ENCODE results near the gene PRKCD. TPM values are rescaled to one million over a fixed set of nuclear protein-coding genes. Genes with fewer than 3 reads are reported as not detected.

PRKCD gene
- polyA plus RNA-seq, 4 donors, result 9.2 to 25.8 (median 20.1) TPM

DNA sequence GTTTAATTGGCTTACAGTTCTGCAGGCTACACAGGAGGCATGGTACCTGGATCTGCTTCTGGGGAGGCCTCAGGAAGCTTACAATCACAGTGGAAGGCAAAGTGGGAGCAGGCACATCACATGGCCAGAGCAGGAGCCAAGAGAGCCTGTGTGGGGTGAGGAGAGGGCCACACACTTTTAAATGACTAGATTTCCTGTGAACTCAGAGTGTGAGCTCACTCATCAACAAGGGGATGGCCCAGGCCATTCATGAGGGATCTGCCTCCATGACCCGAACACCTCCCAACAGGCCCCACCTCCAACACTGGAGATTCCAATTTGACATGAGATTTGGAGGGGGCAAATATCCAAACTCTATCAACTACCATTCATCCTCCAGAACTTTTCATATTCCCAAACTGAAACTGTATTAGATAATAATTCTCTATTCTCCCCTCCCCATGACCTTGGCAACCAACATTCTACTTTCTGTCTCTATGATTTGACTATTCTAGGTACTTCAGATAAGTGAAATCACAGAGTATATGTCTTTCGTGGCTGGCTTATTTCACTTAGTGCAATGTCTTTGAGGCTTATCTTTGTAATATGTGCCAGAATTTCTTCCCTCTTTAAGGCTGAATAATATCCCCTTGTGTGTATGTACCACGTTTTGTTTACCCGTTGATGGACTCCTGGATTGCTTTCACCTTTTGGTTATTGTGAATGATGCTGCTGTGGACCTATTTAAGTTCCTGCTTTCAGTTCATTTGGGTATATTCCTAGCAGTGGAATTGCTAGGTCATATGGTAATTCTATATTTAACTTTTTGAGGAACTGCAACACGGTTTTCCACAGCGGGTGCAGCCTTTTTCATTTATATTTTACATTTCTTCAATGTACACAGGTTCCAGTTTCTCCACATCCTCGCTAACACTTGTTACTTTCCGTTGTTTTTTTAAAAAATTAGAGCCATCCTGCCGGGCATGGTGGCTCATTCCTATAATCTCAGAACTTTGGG is 51.0 kb downstream of the PRKCD start:
- DNase-seq (ENCODE audit: low read depth in 4 of 4, low spot score in 3 of 4), result no peak

GRCh38 chr3:53213276-53213675 is 52.3 kb downstream of the PRKCD start:
- no peak for DNase-seq (ENCODE audit: low read depth in 4 of 4, low spot score in 3 of 4)

GRCh38 chr3:53215816-53216215 is 54.8 kb downstream of the PRKCD start:
- DNase-seq (ENCODE audit: low read depth in 4 of 4, low spot score in 3 of 4), result no peak

- no peak for DNase-seq (ENCODE audit: low read depth in 4 of 4, low spot score in 3 of 4)
Measured at GRCh38 chr3:53216723-53217122, 55.7 kb downstream of the PRKCD start.

DNA sequence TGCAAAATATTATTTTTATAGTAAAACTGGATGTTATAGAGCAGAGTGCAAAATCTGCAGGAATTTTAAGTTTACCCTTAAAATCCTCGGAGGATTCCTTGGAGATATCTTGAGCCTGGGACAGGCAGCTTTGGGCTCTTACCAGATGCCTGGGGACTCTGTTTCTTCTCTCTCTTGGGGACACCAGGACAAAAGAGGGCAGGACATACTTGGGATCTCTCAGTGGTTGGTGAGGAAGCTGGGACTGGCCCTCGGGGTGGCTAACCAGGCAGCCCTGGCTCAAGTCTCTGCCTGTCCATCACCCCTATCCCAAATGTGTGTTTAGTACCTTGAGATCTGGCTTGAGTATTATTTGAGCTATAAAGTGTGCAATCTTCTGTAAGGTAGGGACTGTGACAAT is 56.2 kb downstream of the PRKCD start:
- no peak for DNase-seq (ENCODE audit: low read depth in 4 of 4, low spot score in 3 of 4)

DNA sequence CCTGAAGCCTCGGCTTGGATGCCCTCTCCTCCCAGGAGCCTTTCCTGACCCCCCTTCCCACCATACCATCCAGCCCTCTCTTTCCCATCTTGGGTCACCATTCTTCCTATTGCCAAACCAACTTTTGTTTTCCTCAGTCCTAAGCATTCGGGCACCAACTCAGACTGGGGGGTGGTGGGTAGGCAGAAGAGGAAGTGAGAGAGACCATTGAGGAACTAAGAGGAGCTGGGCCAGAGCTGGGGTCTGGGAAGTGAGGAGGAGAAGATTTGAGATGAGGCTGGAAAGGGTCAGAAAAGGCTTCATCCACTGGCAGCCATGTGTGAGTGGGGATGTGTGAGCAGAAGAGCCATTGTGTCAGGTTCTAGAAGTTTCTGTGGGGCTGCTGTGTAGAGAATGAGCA is 57.1 kb downstream of the PRKCD start:
- no peak for DNase-seq (ENCODE audit: low read depth in 4 of 4, low spot score in 3 of 4)

DNA sequence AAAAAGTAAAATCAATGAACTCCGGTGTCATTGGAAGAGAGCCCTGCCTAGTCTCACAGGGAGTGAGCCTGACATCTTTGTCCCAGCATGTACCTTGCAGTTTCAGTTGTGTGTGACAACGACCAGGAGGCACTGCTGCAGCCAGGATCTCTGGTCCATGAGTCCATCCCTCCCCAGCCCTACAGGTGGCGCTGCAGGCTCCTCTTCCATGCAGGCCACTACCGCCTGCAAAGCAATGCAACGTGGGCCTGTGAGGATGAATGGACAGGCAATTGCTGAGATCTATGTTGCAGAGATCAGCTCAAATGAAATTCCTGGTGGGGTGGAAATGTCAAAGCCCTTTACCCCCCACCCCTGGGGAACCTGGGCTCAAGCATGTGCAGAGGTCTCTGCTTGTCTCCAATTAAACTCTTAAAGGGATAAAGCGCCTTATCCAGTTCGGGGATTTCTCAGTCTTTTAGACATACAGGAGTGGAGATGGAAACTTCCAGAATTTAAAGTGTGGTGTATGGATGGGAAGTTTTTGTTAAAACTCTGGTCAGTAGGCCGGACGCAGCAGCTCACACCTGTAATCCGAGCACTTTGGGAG is 59.0 kb downstream of the PRKCD start:
- peak in 3 of 4 donors; percentile 39 to 52 (median 46) for DNase-seq (ENCODE audit: low read depth in 4 of 4, low spot score in 3 of 4)

- DNase-seq (ENCODE audit: low read depth in 4 of 4, low spot score in 3 of 4), result no peak
Measured at GRCh38 chr3:53221345-53221744, 60.3 kb downstream of the PRKCD start.

DNA sequence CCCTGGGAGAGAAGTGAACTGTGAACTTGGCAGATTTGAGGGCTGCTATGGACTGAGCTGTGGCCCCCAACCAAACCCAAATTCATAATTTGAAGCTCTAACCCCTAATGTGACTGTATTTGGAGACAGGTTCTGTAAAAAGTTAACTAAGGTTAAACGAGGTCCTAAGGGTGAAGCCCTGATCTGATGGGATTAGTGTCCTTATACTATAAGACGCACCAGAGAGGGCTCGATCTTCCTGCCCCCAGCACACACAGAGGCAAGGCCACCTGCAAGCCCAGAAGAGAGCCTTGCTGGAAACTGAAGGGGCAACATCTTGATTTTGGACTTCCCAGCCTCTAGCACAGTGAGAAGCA is 60.8 kb downstream of the PRKCD start:
- no peak for DNase-seq (ENCODE audit: low read depth in 4 of 4, low spot score in 3 of 4)

DNA sequence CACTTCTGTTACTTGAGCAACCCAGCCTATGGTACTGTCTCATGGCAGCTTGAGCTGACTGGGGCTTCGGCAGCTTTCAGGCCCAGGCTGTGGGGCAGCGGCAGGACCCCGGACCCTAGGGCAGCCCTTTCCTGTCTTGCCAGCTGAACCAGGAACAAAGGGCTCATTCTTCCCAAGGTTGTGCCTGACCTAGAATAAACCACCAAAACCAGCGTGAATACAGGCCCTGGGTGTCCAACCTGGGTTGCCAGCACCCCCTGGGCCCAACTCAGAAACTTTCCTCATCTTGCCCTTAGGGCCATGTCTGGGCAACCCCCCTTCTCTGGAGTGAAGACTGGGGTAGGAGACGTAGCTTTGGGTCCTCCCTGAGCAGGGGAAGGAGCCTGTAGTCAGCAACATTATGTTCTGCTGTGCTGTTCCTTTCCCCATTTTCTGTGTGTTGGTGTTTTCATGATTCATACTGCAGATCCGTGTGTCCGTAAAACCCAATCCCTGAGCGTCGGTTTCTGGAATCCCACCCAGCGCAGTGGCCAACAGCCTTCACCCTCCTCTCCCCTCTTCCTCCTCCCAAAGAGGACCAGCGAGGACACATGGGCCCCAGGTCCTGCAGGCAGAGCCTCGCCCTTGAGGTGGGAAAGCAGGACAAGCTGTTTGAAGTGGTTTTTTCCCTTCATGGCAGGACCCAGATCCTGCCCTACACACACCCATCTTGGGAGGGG is 61.3 kb downstream of the PRKCD start:
- no peak for DNase-seq (ENCODE audit: low read depth in 4 of 4, low spot score in 3 of 4)

DNA sequence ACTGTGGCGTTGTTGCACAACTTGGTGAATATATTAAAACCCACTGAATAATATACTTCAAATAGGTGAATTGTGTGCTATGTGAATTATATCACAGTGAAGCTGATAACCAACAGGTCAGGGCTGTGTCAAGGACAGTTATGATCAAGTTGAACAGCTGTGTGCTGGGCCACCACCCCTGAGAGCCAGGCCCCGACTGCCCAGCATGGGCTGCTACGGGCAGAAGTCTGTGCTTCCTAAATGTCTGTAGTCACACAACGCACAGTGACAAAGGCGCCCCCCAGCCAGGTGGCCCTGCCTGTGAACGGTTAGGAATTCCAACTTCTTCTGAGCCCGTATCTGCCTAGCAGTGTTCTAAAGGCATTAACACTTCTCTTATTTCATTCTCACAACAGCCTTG is 62.0 kb downstream of the PRKCD start:
- no peak for DNase-seq (ENCODE audit: low read depth in 4 of 4, low spot score in 3 of 4)

- no peak for DNase-seq (ENCODE audit: low read depth in 4 of 4, low spot score in 3 of 4)
Measured at GRCh38 chr3:53223541-53223966, 62.5 kb downstream of the PRKCD start.

DNA sequence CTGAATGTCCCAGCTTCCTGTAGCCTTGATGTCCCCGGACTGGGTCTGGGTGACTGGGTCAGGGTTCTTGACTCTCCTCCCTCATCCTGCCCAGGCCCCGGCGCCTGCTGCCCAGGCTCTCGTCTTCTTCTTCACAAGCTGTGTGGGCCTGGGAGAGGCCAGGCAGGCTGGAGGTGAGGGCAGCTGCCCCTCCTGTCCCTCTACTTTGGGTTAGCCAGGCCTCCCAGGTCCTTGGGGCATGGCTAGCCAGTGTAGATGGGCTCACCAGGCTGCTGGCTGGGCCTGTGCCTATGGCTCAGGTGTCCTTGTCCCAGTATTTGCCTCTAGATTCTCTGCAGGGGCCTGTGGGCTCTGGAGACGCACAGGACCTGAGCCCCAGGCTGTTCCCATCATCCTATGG is 63.0 kb downstream of the PRKCD start:
- no peak for DNase-seq (ENCODE audit: low read depth in 4 of 4, low spot score in 3 of 4)

- no peak for DNase-seq (ENCODE audit: low read depth in 4 of 4, low spot score in 3 of 4)
Measured at GRCh38 chr3:53224536-53224935, 63.5 kb downstream of the PRKCD start.

DNA sequence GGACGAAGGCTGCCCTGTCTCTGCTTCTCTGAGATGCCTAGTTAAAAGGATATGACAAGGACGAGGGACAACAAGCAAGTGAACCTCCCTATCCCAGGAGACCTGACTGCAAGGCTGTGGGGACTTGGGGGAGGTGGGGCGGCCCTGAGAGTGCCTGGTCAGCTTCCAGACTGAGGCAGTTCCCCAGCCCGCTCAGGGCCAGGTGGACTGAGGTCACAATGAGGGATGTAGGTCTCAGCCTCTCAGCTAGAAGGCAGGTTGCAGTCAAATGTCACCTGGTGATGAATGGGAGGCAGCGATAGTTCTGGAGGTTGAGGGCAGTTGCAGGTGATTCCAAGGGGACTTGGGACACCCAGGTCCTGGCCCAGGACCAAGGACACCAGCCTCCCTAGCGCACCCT is 64.2 kb downstream of the PRKCD start:
- DNase-seq (ENCODE audit: low read depth in 4 of 4, low spot score in 3 of 4), result no peak

DNA sequence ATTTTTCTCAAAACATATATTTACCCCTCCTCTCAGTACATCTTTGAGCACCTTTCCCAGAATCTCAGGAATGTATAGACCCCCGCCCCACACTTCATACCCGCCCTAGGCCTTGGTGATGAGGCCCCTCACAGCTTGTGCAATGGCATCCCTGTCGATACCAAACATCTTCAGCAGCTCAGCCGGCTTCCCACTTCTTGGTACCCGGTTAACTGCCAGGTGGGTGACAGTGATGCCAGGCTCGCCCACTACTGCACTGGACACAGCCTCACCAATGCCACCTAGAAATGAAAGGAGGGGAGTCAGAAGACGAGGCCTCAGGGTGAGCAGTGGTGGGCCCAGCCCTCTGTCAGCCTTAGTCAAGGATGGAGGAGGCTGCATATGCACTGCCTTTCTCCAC is 64.6 kb downstream of the PRKCD start:
- no peak for DNase-seq (ENCODE audit: low read depth in 4 of 4, low spot score in 3 of 4)

DNA sequence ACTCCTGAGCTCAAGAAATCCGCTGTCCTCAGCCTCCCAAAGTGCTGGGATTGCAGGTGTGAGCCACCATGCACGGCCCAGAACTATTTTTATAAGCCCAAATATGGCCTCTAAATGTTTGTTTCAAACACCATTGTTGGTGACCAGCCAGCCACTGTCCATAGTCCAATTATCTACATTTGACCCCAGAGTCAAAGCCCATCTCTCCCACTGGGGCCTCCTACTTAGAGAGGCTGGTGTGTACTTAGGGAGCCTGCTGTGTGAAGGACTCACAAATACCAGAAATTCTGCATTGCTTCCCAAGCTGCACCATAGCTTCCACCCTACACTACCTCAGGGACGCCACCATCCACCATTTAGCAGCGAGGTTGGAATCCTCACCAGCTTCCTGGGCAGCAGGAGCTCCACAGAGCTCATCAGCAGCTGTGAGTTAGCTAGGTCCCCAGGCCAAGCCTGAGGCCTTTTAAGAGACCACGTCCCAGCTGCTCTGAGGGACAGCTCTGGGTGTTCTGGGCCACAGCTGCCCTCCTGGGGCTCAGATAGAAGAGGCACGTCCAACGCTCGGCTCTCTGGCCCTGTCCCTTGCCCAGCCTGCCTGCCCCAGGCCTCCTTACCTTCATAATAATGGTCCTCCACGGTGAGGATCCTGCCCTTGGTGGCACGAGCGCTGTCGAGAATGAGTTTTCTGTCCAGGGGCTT is 65.3 kb downstream of the PRKCD start:
- no peak for DNase-seq (ENCODE audit: low read depth in 4 of 4, low spot score in 3 of 4)

DNA sequence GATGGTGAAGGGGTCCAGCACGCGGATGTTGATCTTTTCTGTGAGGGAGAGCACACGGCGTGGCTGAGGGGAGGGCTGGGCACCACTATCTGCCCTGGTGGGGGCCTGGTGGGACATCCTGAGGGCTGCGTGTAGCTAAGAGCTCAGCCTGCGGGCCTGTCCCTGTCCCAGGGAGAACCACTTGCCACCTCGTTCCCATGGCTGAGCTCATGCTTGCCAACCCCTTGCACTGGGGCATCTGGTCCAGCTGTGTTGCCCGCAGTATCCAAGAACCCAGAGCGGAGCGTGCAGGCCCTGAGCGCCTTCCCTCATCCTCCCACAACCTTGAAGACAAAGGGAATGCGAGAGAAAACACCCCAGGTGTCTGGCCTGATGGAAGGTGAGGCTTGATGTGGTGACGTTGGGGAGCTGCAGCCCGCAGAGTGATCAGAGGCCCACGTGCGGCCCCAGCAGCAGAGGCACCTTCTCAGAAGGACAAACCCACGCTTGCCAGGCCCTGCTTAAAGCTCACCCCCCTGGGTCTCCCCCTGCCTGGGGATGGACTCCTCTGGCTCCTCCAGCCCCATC is 65.9 kb downstream of the PRKCD start:
- DNase-seq (ENCODE audit: low read depth in 4 of 4, low spot score in 3 of 4), result no peak

DNA sequence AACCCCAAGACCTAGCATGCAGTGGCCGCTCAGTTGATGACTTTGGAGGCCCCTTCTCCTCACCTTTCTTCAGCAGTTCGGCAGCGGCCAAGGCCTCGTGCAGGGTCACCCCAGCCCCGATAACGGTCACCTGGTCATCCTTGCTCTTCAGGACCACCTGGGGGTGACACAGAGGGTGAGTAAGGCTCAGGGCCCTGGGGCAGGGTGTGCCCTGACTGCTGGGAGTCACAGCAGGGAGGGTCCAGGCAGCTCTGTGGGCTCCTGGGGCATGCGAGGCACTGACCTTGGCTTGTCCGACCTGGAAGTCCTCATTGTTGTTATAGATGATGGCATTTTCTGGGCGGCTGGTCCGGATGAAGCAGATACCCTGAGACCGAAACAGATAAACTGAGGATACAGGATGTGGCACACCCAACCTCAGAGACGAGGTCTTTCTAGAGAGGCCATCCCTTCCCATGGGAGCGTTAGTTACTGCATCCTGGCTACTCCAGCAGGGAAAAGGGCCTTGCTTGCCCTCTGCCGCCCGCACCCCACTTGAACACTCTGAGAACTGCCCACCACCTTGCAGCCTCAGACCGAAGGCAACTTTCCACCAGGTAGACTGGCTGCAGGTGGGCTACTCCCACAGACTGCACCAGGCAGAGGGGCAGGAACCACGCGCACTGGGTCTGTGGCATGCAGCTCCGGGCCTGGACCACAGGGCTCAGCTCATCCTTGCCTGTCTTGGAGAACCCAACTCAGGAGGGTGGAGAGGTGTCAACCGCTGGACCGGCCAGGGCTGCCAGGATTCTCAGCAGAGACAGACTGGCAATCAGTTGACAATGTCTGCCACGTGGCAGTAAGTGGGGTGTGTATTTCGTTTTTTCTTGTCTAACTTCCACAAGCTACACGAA is 67.2 kb downstream of the PRKCD start:
- DNase-seq (ENCODE audit: low read depth in 4 of 4, low spot score in 3 of 4), result no peak

DNA sequence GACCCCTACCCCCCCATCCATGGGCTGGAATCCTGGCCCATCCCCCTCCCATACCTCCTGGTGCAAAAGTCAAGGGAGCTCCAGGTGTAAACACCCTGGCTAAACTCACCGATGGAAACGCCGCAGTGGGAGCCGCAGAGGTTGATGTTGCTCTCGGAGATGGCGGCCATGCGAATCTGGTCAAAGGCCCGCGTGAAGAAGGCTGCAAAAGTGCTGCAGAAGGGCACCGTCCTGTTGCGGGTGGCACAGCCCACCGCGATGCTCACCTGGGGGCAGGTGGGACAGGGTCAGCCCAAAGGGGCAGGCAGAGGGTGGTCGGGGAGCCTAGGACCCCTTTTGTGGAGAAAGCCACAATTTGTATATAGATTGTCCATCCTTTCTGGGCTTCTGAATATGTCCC is 68.2 kb downstream of the PRKCD start:
- no peak for DNase-seq (ENCODE audit: low read depth in 4 of 4, low spot score in 3 of 4)
